ENCODE data around the gene PLLP. TPM values are rescaled to one million over a fixed set of nuclear protein-coding genes. Genes with fewer than 3 reads are reported as not detected.

PLLP gene
- total RNA-seq, 8 experiments from 2014 or later: 1.3 to 52.6 (median 1.6) TPM

DNA sequence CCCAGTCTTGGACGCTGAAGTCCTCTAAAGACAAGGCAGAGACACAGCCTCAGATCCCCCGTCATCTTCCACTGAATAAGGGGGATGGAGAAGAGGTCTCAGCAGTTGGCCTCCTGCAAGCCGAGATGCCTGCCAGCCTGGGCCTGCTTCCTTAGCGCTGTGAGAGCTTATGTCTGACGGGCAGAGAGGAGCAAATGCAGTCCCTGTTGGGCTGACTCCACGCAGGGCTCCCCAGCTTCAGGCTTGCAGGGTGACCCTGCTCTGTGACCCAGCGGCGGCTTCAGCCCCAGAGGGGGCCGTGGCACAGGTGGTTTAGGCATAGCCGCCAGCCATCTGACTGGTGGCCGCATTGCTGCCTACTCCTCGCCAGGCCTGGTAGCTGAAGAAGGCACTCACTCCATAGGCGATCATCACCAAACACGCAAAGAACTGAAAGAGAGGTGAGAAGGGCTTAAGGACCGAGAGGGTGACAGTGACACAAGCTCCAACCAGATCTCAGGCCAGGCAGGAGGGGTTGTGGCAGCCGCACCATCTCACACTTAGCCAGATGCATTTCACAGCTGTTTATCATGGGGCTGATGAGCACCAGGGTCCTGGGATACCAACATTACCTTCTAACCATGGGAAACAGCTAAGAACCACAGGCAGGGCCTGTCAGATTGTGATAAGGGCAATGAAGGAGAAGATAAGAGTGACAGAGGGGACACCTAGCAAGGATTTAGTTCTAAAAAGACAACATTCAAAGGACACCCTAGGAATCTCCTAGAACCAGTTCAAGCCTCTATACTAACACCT, 27.7 kb downstream of the PLLP start:
- Histone ChIP-seq H3K4me3 (no peak overlapping the region), H3K4me1 (replicated peaks in 1 of 2) (peaks cover 12 to 13% of the 10 kb centered on the region in 2 donors), H3K27ac (no peak overlapping the region)
- ATAC-seq (replicated peaks in 6 of 8): no peak
- 60 to 100% (median 90%) methylated on average over 1 to 10 of the region's 16 CpGs; no CpG with 5 or more reads in 4 of the 10 experiments for WGBS, 10 experiments
- in situ Hi-C loops (cut with MboI; ENCODE audit: low pct_unique_long_range_greater_than_20kb in 2 of 9, low sequenced_read_pairs in 9 of 9, unreplicated experiment in 9 of 9): no loop called here

DNA sequence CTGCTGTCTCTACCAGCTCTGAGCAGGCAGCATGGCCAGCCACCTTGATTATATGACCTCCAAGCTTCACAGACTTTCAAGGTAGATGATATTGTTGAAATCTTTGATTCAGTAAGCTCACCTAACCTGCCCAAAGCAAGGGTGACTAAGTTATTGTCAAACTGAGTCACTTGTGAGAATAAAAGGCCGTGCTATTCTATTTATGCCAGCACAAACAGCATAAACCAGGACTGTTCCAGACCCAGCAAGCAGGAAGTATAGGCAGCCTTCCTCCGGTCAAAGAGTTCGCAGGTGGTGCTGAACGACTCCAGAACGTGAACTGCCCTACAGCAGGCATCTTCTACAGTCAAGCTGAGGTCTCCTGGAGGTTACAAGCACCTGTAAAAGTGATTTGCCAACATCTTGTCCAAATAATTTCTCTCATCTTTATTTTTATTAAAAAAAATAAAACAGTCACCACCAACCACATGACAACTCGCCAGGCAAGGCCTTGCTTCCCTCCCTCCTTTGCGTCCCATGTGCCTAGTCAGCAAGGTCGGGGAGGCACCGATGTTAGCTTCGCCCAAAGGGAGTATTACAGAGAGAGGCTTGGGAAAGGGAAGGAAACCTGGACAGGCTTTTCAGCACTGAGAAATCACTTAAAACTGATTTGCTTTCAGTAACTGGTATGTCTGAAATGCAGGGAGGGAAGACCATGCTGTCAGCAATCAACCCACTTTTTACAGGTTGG, 28.6 kb downstream of the PLLP start:
- in situ Hi-C loops (cut with MboI; ENCODE audit: low pct_unique_long_range_greater_than_20kb in 2 of 9, low sequenced_read_pairs in 9 of 9, unreplicated experiment in 9 of 9): no loop called here
- Histone ChIP-seq H3K4me3 (no peak overlapping the region), H3K27ac (no peak overlapping the region), H3K4me1 (replicated peaks in 1 of 2) (peaks cover 12% of the 10 kb centered on the region in 2 donors)
- ATAC-seq (replicated peaks in 6 of 8): no peak
- 80 to 100% (median 87%) methylated on average over 1 to 9 of the region's 10 CpGs; no CpG with 5 or more reads in 1 of the 10 experiments for WGBS, 10 experiments

DNA sequence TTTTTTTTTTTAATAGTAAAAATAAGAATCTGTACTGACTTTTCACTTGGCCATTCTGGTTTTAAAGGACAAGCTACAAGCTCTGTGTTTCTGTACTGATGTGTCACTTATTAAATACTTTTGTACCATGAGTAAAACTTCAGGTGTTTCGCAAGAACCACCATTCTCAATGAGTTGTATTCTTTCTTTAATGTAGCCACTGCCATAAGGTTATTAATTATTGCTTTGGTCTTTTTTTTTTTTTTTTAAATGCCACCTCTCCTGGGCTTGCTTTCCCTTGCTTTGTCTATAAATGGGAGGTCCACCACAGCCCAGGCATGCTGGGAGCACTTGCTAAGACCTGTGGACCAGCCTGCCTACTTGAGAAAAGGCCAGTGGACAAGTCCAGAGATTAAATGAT, 31.0 kb downstream of the PLLP start:
- H3K4me1 ChIP-seq (replicated peaks in 1 of 2): no peaks in the 10 kb centered on the region
- H3K4me3 ChIP-seq: no peak overlapping the region
- in situ Hi-C loops (cut with MboI; ENCODE audit: low pct_unique_long_range_greater_than_20kb in 2 of 9, low sequenced_read_pairs in 9 of 9, unreplicated experiment in 9 of 9): no loop called here
- no peak for ATAC-seq (replicated peaks in 6 of 8)
- WGBS, 10 experiments: 86 to 100% (median 100%) methylated on average over 1 of the region's 1 CpG; no CpG with 5 or more reads in 2 of the 10 experiments
- H3K27ac ChIP-seq: no peak overlapping the region

DNA sequence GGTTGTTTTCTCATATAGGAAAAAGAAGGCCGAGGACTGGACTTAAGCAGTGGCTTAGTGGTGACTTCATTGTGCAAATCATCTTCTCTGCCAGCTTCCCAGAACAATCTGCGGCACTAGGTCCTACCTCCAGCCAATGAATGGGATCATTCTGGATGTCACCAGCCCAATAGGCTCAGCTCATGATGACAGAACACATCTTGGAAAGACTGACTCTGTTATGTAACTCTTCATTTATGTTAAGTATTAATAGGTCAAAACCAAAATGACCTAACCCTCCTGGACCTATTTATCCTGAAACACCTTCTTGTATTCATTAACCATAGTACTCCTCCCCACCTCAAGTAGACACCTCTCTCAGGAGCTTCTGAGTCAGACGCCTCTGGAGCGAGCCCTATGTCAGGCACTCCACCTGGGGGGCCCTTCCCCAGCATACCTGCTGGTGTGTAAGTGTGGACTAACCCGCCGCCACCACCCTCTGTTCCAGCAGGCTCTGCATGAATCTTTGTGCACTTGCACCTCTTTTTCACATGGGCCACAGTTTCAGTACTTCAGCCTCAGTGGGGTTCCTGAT, 32.2 kb downstream of the PLLP start:
- no peak for ATAC-seq (replicated peaks in 6 of 8)
- in situ Hi-C loops (cut with MboI; ENCODE audit: low pct_unique_long_range_greater_than_20kb in 2 of 9, low sequenced_read_pairs in 9 of 9, unreplicated experiment in 9 of 9): no loop called here
- Histone ChIP-seq H3K4me1 (replicated peaks in 1 of 2) (no peaks in the 10 kb centered on the region), H3K27ac (no peak overlapping the region), H3K4me3 (no peak overlapping the region)
- 50 to 100% (median 95%) methylated on average over 1 to 4 of the region's 6 CpGs; no CpG with 5 or more reads in 1 of the 10 experiments for WGBS, 10 experiments

DNA sequence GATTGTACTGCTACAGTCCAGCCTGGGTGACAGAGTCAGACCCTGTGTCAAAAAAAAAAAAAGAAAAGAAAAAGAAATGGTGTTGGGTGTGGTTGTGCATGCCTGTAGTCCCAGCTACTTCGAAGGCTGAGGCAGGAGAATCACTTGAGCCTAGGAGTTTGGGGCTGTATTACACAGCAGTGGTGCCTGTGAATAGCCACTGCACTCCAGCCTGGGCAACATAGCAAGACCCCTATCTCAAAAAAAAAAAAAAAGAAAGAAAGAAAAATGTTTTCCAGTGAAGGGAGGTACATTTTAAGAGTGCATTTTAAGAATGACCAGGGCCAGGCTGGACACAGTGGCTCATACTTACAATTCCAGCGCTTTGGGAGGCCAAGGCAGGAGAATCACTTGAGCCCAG, 33.1 kb downstream of the PLLP start:
- Histone ChIP-seq H3K4me3 (no peak overlapping the region), H3K4me1 (replicated peaks in 1 of 2) (peaks cover 1% of the 10 kb centered on the region in 2 donors), H3K27ac (no peak overlapping the region)
- 56 to 100% (median 96%) methylated on average over 1 to 2 of the region's 2 CpGs for WGBS, 10 experiments
- in situ Hi-C loops (cut with MboI; ENCODE audit: low pct_unique_long_range_greater_than_20kb in 2 of 9, low sequenced_read_pairs in 9 of 9, unreplicated experiment in 9 of 9): no loop called here
- peak in 2 of 8 experiments; percentile 37 to 45 for ATAC-seq (replicated peaks in 6 of 8)

DNA sequence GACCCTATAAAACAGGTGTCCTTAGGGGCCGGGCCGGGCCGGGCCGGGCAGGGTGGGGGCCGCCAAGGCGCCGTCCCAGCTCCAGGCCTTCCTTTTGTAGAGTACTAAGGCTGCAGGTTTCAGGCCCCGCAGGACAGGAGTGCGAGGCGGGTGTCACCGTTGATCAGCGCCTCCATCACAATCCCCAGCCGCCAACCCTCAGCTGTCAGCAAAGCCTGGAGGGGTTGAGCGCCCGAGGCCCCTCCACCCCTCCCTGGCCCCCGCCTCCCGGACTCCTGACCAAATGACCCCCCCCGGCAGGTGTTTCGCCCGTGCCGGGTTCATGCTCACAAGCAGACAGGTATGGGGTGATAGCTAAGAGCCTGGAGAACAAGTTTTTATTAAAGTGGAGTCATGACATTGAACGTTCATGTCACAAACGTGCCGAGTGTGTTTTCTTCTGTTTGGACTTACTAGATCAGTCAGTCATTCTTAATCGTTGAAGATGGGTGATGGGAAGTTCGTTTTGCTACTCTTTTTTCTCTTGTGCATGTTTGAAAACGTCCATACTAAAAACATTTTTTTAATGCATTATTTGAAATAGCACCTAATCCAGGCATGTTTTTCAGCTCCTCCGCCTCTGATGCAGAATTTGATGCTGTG, 38.9 kb downstream of the PLLP start:
- peak in 7 of 8 experiments; percentile 21 to 41 (median 30) for ATAC-seq (replicated peaks in 6 of 8)
- Histone ChIP-seq H3K4me1 (replicated peaks in 1 of 2) (peaks cover 4 to 10% of the 10 kb centered on the region in 2 donors), H3K4me3 (peak overlapping the region; percentile 68 to 98 (median 74)), H3K27ac (peak overlapping the region; percentile 88 to 97)
- WGBS, 10 experiments: 10 to 42% (median 16%) methylated on average over 2 to 10 of the region's 28 CpGs; no CpG with 5 or more reads in 4 of the 10 experiments
- in situ Hi-C loops (cut with MboI; ENCODE audit: low pct_unique_long_range_greater_than_20kb in 2 of 9, low sequenced_read_pairs in 9 of 9, unreplicated experiment in 9 of 9): no loop called here

DNA sequence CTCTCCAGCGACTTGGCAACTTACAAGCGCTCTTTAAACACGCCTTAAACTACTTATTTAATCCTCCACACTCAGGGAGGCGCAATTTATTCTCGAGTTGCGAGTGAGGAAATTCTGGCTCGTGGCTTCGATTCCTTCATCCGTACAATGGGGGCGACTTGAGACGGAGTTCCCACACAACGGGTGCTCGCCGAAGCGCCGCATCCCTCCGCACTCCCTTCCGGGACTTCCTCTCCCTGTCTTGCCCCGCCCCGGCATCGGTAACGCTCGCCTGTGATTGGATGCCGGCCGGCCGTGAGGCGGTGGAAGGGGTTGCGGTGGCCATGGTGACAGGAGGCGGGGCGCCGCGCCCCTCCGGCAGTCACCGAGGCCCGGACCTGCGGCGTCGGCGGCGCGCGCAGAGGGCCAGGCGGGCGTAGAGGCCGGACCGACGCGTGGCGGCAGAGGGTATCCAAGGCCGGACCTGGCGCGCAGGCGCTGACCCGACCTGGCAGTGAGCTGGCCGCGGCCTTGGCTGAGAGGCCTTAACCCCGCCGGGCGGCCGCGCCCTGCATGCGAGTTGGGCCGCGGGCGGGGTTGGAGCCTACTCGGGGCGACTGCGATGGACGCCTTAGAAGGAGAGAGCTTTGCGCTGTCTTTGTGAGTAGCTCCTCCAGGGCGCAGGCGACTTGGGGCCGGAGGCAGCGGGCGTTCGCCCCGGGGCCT, 39.6 kb downstream of the PLLP start, which contains the start of gene ARL2BP:
Gene ARL2BP (plus strand): TSS at position 493 of the 705 bp plus-strand sequence. CDS start 109 bp downstream, at position 602.
- peak within 1 kb of the TSS; percentile 88 to 97 for H3K27ac ChIP-seq
- WGBS, 10 experiments: 0 to 7% (median 0%) methylated on average over 2 to 36 of the region's 77 CpGs; no CpG with 5 or more reads in 2 of the 10 experiments
- peaks cover 4 to 10% of the 10 kb centered on the region in 2 donors for H3K4me1 ChIP-seq (replicated peaks in 1 of 2)
- H3K4me3 ChIP-seq: peak within 1 kb of the TSS; percentile 68 to 98 (median 74)
- in situ Hi-C loops (cut with MboI; ENCODE audit: low pct_unique_long_range_greater_than_20kb in 2 of 9, low sequenced_read_pairs in 9 of 9, unreplicated experiment in 9 of 9): no loop called here
- peak; percentile 89 to 97 (median 96) for ATAC-seq (replicated peaks in 6 of 8)

DNA sequence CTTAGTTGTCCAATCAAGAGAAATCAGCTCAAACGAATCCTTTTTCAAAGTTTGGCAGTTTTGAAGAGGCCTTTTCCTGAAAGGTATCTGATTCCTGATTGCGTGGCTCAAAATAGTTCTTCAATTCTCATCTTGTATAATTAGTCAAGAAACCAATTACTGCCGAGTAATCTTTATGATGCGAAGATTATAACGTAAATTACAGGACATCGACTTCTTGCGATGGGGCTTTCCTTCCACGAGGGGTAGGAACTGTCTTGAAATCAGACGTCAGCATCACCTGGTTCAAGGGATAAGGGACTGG, 40.1 kb downstream of the PLLP start:
- ATAC-seq (replicated peaks in 6 of 8): peak in 7 of 8 experiments; percentile 28 to 54 (median 34)
- WGBS, 10 experiments: 0 to 27% (median 15%) methylated on average over 2 to 8 of the region's 9 CpGs

DNA sequence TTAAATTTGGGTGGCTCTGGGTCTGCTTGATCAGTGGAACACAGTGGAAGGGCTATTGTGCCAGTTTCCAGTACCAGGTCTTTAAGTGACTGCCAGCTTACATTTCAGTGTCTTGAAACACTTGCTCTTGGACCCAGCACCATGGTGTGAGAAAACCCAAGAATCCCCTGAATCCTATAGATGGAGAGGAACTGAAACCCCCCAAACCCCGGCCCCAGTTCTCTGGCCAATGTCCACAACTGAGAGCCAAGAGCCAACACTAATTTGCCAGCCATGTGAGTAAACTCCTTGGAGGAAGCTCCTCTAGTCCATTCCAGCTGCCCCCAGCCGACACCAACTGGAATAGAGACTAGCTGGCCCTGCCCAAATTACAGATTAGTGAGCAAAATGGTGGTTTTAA, 41.8 kb downstream of the PLLP start:
- H3K27ac ChIP-seq: no peak overlapping the region
- ATAC-seq (replicated peaks in 6 of 8): no peak
- H3K4me1 ChIP-seq (replicated peaks in 1 of 2): peaks cover 4 to 10% of the 10 kb centered on the region in 2 donors
- no peak overlapping the region for H3K4me3 ChIP-seq
- WGBS, 10 experiments: 17 to 100% (median 86%) methylated on average over 1 to 2 of the region's 2 CpGs; no CpG with 5 or more reads in 5 of the 10 experiments
- in situ Hi-C loops (cut with MboI; ENCODE audit: low pct_unique_long_range_greater_than_20kb in 2 of 9, low sequenced_read_pairs in 9 of 9, unreplicated experiment in 9 of 9): no loop called here

More for the DNA sequence above, 40.1 kb downstream of the PLLP start:
- Histone ChIP-seq H3K27ac (peak overlapping the region; percentile 47), H3K4me3 (peak overlapping the region; percentile 68 to 98 (median 74)), H3K4me1 (replicated peaks in 1 of 2) (peaks cover 4 to 10% of the 10 kb centered on the region in 2 donors)
- in situ Hi-C loops (cut with MboI; ENCODE audit: low pct_unique_long_range_greater_than_20kb in 2 of 9, low sequenced_read_pairs in 9 of 9, unreplicated experiment in 9 of 9): no loop called here

DNA sequence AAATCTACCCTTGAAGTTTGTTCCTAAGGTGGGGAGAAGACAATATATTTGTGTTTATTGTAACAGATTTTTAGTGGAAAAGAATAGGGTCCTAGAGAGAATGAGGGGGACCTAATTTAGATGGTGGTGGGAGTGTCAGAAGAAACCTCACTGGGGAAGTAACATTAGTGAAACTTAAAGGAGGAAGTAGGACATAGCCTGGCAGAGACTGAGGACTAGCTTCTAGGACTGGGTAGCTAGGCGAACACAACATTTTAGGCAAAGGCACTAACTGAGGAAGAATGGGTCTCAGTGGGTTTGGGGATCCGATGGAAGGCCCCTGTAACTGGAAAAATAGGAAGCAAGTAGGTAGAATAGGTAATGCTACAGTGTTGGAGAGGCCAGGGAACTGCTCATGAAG, 43.6 kb downstream of the PLLP start:
- 80 to 100% (median 95%) methylated on average over 1 to 2 of the region's 2 CpGs; no CpG with 5 or more reads in 3 of the 10 experiments for WGBS, 10 experiments
- Histone ChIP-seq H3K27ac (no peak overlapping the region), H3K4me3 (no peak overlapping the region), H3K4me1 (replicated peaks in 1 of 2) (peaks cover 0 to 4% of the 10 kb centered on the region in 2 donors)
- in situ Hi-C loops (cut with MboI; ENCODE audit: low pct_unique_long_range_greater_than_20kb in 2 of 9, low sequenced_read_pairs in 9 of 9, unreplicated experiment in 9 of 9): no loop called here
- ATAC-seq (replicated peaks in 6 of 8): no peak

DNA sequence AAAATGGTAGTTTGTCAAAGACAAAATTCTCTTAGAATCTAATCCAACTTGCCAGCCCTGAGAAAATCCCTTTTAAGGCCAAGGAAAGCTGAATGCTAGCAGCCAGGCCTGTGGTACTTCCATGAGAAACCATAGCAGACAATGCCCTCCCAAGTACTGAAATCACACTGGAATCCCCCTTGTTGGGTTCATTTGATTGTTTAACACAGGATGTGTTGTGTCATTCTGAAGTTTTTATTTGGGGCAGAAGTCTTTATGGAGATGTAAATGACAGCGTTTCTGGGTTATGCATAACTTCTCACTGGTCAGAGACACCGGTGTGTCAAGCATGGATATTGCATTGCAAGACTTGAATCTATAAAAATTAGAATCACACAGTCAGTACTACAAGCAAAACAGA, 45.4 kb downstream of the PLLP start:
- Histone ChIP-seq H3K4me1 (replicated peaks in 1 of 2) (peaks cover 0 to 1% of the 10 kb centered on the region in 2 donors), H3K27ac (no peak overlapping the region), H3K4me3 (no peak overlapping the region)
- 0 to 90% (median 60%) methylated on average over 1 to 2 of the region's 2 CpGs; no CpG with 5 or more reads in 1 of the 10 experiments for WGBS, 10 experiments
- in situ Hi-C loops (cut with MboI; ENCODE audit: low pct_unique_long_range_greater_than_20kb in 2 of 9, low sequenced_read_pairs in 9 of 9, unreplicated experiment in 9 of 9): no loop called here
- ATAC-seq (replicated peaks in 6 of 8): peak in 3 of 8 experiments; percentile 33 to 85 (median 72)

DNA sequence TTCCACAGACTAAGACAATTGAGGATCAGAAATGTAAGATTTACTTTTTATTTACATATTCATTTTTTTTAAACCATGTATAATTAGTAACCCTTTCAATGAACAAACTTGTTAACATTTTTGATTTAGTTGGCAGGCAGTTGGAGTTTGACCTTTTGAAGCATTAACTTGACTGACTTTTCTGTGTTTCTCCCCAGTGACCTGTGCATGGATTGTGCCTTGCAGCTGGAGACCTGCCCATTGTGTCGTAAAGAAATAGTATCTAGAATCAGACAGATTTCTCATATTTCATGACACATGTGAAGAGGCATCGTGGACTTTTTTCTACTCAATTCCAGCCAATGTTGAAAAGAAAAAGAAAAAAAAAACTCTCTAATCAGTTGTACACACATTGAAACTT, 45.8 kb downstream of the PLLP start:
- WGBS, 10 experiments: 71 to 100% (median 90%) methylated on average over 1 to 2 of the region's 2 CpGs; no CpG with 5 or more reads in 1 of the 10 experiments
- no peaks in the 10 kb centered on the region for H3K4me1 ChIP-seq (replicated peaks in 1 of 2)
- ATAC-seq (replicated peaks in 6 of 8): no peak
- H3K4me3 ChIP-seq: no peak overlapping the region
- no peak overlapping the region for H3K27ac ChIP-seq
- in situ Hi-C loops (cut with MboI; ENCODE audit: low pct_unique_long_range_greater_than_20kb in 2 of 9, low sequenced_read_pairs in 9 of 9, unreplicated experiment in 9 of 9): no loop called here

All from motor neuron (in vitro differentiated cells).